Loucy (cell line): Measurements from ENCODE around the gene CADM1.

Experiments
- H2AFZ ChIP-seq: fragments of 200-600 bp; sonication (generic); 2 replicates; pipeline ENCODE4 v1.6.0; 2016; ENCODE audit warnings: antibody characterized with exemption, mild to moderate bottlenecking, low read length, moderate library complexity
- H3F3A ChIP-seq: fragments of 200-600 bp; 2 replicates; pipeline ENCODE4 v1.6.0; 2016; ENCODE audit warnings: antibody characterized with exemption, low read depth, mild to moderate bottlenecking
- H3K27me3 ChIP-seq: fragments of 200-600 bp; sonication (generic); 2 replicates; pipeline ENCODE4 v1.6.1; 2014; ENCODE audit warnings: low read length, mild to moderate bottlenecking; ENCODE audit not compliant: insufficient read depth, poor library complexity, severe bottlenecking
- H3K36me3 ChIP-seq: fragments of 200-600 bp; sonication (generic); 2 replicates; pipeline ENCODE4 v1.6.1; 2016; ENCODE audit warnings: low read length; ENCODE audit not compliant: insufficient read depth
- H3K4me1 ChIP-seq: fragments of 200-600 bp; sonication (generic); 2 replicates; pipeline ENCODE4 v1.5.1; 2014; ENCODE audit warnings: low read length, mild to moderate bottlenecking; ENCODE audit not compliant: insufficient read depth, poor library complexity, severe bottlenecking
- H3K4me2 ChIP-seq: fragments of 200-600 bp; sonication (generic); 2 replicates; pipeline ENCODE4 v1.6.0; 2014; ENCODE audit warnings: antibody characterized with exemption, low read length, low read depth, mild to moderate bottlenecking; ENCODE audit not compliant: poor library complexity, severe bottlenecking
- H3K4me3 ChIP-seq: fragments of 200-600 bp; sonication (generic); 2 replicates; pipeline ENCODE4 v1.5.1; 2014; ENCODE audit warnings: low read length, mild to moderate bottlenecking, mixed read lengths; ENCODE audit not compliant: poor library complexity, severe bottlenecking
- H3K79me2 ChIP-seq: fragments of 200-600 bp; sonication (generic); 2 replicates; pipeline ENCODE4 v1.6.1; 2014; ENCODE audit warnings: low read length; ENCODE audit not compliant: insufficient read depth
- H3K9ac ChIP-seq: fragments of 200-600 bp; sonication (generic); 2 replicates; pipeline ENCODE4 v1.6.0; 2014; ENCODE audit warnings: mild to moderate bottlenecking, low read depth, low read length, moderate library complexity; ENCODE audit not compliant: poor library complexity, severe bottlenecking
- H3K9me2 ChIP-seq: fragments of 200-600 bp; sonication (generic); replicated peaks from 2 replicates; pipeline ENCODE4 v1.6.1; 2016; ENCODE audit warnings: low read depth, low read length, mixed read lengths
- H3K9me3 ChIP-seq: fragments of 200-600 bp; sonication (generic); 2 replicates; pipeline ENCODE4 v1.6.1; 2014; ENCODE audit warnings: mild to moderate bottlenecking, antibody characterized with exemption, low read length, low read depth; ENCODE audit not compliant: insufficient read depth
- H4K20me1 ChIP-seq: fragments of 200-600 bp; sonication (generic); 2 replicates; pipeline ENCODE4 v1.6.0; 2014; ENCODE audit warnings: antibody characterized with exemption, low read length, mild to moderate bottlenecking; ENCODE audit not compliant: insufficient read depth, poor library complexity, severe bottlenecking
- EZH2phosphoT487 ChIP-seq: fragments of 200-600 bp; IDR thresholded peaks from 2 replicates; pipeline ENCODE4 v1.6.1; 2018; ENCODE audit warnings: antibody characterized with exemption, mild to moderate bottlenecking, moderate library complexity, borderline replicate concordance
- TF ChIP-seq, protein P1 (sequence below): fragments of 200-600 bp; sonication (generic); conservative IDR thresholded peaks from 2 replicates; pipeline ENCODE4 v1.5.1; 2014; ENCODE audit warnings: mild to moderate bottlenecking, antibody characterized with exemption, low read length

CADM1 gene

DNA sequence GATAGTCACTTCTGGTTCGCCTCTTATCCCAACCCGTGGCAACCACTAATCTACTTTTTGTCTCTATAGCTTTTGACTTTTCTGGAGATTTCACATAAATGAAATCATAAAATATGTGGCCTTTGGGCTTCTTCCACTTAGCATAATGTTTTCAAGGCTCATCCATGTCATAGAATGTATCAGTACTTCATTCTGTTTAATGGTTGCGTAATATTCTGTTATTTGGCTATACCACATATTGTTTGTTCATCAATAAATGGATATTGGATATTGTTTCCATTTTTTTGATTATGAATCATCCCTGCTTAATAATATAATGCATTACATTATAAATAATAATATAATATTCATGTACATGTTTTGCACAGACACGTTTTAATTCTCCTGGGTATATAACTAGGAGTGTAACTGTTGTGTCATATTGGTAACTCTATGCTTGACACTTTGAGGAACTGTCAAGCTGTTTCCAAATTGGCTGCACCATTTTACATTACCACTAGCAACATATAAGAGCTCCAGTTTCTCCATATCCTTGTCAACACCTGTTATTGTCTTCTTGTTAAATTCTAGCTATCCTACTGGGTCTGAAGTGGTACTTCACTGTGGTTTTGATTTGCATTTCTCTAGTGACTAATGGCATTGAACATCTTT, 181.5 kb downstream of the CADM1 start:
- H3K9ac ChIP-seq = no peak overlapping the region

DNA sequence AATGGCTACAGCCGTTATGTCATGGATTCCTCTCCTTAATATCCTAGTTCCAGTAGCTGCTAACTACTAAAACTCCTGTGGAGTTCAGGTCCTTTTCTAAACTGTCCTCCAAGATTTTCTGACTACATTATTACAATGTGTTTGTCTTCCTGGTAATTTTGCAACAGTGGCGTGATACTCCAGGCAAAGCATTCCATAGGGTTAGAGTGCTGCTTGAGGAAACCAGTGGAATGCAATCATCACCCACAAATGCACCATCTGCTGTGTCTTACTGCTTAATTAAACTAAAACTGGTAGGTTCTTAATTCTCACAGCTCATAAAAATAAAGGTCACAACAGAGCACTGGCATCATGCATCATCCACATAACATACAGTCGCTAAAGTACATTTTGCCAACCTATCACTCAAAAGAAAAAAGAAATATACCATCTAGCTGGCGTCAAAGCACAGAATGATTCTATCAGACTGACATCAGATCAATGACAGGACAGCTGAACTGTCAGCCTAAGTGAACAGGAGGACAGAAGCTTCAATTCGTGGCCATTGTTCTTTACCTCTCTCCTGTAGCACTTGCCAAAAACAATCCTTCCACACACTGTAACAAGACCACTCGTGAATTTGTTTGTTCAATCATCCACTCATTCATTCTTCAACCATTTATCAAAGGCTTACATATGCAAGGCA, 182.5 kb downstream of the CADM1 start:
- TF ChIP-seq, protein P1, sequence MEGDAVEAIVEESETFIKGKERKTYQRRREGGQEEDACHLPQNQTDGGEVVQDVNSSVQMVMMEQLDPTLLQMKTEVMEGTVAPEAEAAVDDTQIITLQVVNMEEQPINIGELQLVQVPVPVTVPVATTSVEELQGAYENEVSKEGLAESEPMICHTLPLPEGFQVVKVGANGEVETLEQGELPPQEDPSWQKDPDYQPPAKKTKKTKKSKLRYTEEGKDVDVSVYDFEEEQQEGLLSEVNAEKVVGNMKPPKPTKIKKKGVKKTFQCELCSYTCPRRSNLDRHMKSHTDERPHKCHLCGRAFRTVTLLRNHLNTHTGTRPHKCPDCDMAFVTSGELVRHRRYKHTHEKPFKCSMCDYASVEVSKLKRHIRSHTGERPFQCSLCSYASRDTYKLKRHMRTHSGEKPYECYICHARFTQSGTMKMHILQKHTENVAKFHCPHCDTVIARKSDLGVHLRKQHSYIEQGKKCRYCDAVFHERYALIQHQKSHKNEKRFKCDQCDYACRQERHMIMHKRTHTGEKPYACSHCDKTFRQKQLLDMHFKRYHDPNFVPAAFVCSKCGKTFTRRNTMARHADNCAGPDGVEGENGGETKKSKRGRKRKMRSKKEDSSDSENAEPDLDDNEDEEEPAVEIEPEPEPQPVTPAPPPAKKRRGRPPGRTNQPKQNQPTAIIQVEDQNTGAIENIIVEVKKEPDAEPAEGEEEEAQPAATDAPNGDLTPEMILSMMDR = no peak
- no peak for TF ChIP-seq EZH2phosphoT487
- Histone ChIP-seq H3K9me2 (no peaks in the 10 kb centered on the region), H2AFZ (no peak overlapping the region), H3K79me2 (no peaks in the 10 kb centered on the region), H3K4me2 (no peak overlapping the region), H3K9ac (no peak overlapping the region), H3K27me3 (no peaks in the 10 kb centered on the region), H3K36me3 (no peaks in the 10 kb centered on the region), H3K4me3 (no peak overlapping the region), H3K9me3 (no peaks in the 10 kb centered on the region), H4K20me1 (no peaks in the 10 kb centered on the region), H3F3A (no peaks in the 10 kb centered on the region), H3K4me1 (no peaks in the 10 kb centered on the region)

More for the DNA sequence above, 181.5 kb downstream of the CADM1 start:
- no peak overlapping the region for H3K4me3 ChIP-seq
- H2AFZ ChIP-seq = no peak overlapping the region
- no peaks in the 10 kb centered on the region for H3K4me1 ChIP-seq
- no peaks in the 10 kb centered on the region for H3K36me3 ChIP-seq
- H3K9me3 ChIP-seq = no peaks in the 10 kb centered on the region
- no peaks in the 10 kb centered on the region for H3K79me2 ChIP-seq
- no peaks in the 10 kb centered on the region for H3F3A ChIP-seq
- H3K27me3 ChIP-seq = no peaks in the 10 kb centered on the region
- no peaks in the 10 kb centered on the region for H4K20me1 ChIP-seq
- TF ChIP-seq, protein P1 = no peak
- TF ChIP-seq EZH2phosphoT487 = no peak
- no peak overlapping the region for H3K4me2 ChIP-seq
- no peaks in the 10 kb centered on the region for H3K9me2 ChIP-seq

DNA sequence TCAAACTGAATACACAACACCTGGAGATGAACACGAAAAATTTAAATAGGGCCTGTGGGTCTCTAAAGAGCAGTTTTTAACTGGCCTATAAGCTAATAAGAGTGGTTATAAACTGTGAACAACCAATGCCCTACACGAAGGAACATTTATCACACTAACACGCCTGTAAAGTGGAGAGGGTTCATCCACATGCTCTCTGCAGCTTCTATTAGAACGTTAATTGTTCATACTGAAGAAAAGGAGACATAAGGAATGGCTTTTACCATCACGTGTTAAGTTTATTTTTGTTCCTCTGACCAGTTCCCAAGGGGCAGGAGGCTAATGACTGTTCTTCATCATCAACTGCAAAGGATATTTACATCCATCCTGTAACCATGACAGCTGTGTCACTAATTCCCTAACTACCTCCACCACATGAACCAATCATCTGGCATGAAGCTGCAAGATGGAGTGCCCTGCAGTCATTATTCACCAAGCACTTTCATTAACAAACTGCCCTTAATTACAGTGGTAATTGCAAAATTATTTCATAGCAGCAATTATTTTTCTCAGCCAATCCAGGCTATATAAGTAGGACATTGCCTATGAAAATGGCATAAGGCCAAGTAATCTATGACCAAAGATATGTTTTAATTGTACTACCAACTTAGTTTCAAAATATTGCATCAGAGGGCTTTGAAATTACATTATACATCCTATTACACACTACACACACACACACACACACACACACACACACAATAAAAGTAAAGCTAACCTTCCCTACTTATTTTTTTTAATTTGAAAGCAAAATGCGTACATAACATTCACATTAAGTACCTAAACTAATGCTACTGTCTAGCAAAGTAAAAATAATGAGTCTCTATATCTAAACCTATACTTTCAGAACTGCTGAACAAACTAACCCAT, 186.7 kb downstream of the CADM1 start:
- no peaks in the 10 kb centered on the region for H3K36me3 ChIP-seq
- H3K4me2 ChIP-seq = no peak overlapping the region
- no peaks in the 10 kb centered on the region for H3K9me3 ChIP-seq
- H3F3A ChIP-seq = no peaks in the 10 kb centered on the region
- no peaks in the 10 kb centered on the region for H3K4me1 ChIP-seq
- no peak overlapping the region for H3K4me3 ChIP-seq
- H3K9ac ChIP-seq = no peak overlapping the region
- no peaks in the 10 kb centered on the region for H3K79me2 ChIP-seq
- no peaks in the 10 kb centered on the region for H3K9me2 ChIP-seq
- H3K27me3 ChIP-seq = no peaks in the 10 kb centered on the region
- TF ChIP-seq, protein P1 = no peak
- TF ChIP-seq EZH2phosphoT487 = no peak
- no peaks in the 10 kb centered on the region for H4K20me1 ChIP-seq
- H2AFZ ChIP-seq = no peak overlapping the region
